DOHH2 (cell line): ENCODE data around the gene SH2D3A.
A peak's percentile ranks its signal among the peaks of the same experiment; 100 is the strongest.

ENCODE experiments used
- H3F3A ChIP-seq: fragments of 200-600 bp; sonication (generic), shearing (Covaris generic); 2 replicates; pipeline ENCODE4 v1.6.0; 2016; ENCODE audit warnings: antibody characterized with exemption, mild to moderate bottlenecking; ENCODE audit not compliant: control insufficient read depth, insufficient read depth
- H3K27ac ChIP-seq: fragments of 200-600 bp; sonication (generic); 2 replicates; pipeline ENCODE4 v1.5.1; 2014; ENCODE audit warnings: low read depth, mild to moderate bottlenecking, low read length, moderate library complexity
- H3K27me3 ChIP-seq: fragments of 200-600 bp; sonication (generic); 2 replicates; pipeline ENCODE4 v1.6.1; 2014; ENCODE audit warnings: mild to moderate bottlenecking, low read length, mixed read lengths; ENCODE audit not compliant: control insufficient read depth
- H3K36me3 ChIP-seq: fragments of 200-600 bp; sonication (generic); 2 replicates; pipeline ENCODE4 v1.6.1; 2014; ENCODE audit warnings: mild to moderate bottlenecking, low read length, moderate library complexity, mixed read lengths; ENCODE audit not compliant: control insufficient read depth
- H3K4me1 ChIP-seq: fragments of 200-600 bp; sonication (generic); 2 replicates; pipeline ENCODE4 v1.6.1; 2014; ENCODE audit warnings: mild to moderate bottlenecking, low read length, mixed read lengths; ENCODE audit not compliant: control insufficient read depth
- H3K4me2 ChIP-seq: fragments of 200-600 bp; sonication (generic); 2 replicates; pipeline ENCODE4 v1.6.0; 2014; ENCODE audit warnings: mild to moderate bottlenecking, low read length, moderate library complexity
- H3K4me3 ChIP-seq: fragments of 200-600 bp; sonication (generic); 2 replicates; pipeline ENCODE4 v1.5.1; 2014; ENCODE audit warnings: mild to moderate bottlenecking, low read length, mixed read lengths
- H3K79me2 ChIP-seq: fragments of 200-600 bp; sonication (generic); 2 replicates; pipeline ENCODE4 v1.6.1; 2014; ENCODE audit warnings: mild to moderate bottlenecking, low read length, mixed read lengths; ENCODE audit not compliant: control insufficient read depth
- H3K9me2 ChIP-seq: fragments of 200-600 bp; sonication (generic); replicated peaks from 2 replicates; pipeline ENCODE4 v1.6.1; 2014; ENCODE audit warnings: mild to moderate bottlenecking, low read length, mixed read lengths; ENCODE audit not compliant: control insufficient read depth
- H3K9me3 ChIP-seq: fragments of 200-600 bp; sonication (generic); 2 replicates; pipeline ENCODE4 v1.6.1; 2014; ENCODE audit warnings: antibody characterized with exemption, low read length, mixed read lengths; ENCODE audit not compliant: control insufficient read depth, insufficient read depth
- H4K20me1 ChIP-seq: fragments of 200-600 bp; sonication (generic); 2 replicates; pipeline ENCODE4 v1.6.0; 2014; ENCODE audit warnings: low read depth, mild to moderate bottlenecking, antibody characterized with exemption, low read length, moderate library complexity; ENCODE audit not compliant: control insufficient read depth, insufficient read depth
- EZH2phosphoT487 ChIP-seq: fragments of 200-600 bp; sonication (generic); IDR thresholded peaks from 2 replicates; pipeline ENCODE4 v1.6.1; 2017; ENCODE audit warnings: borderline replicate concordance, mild to moderate bottlenecking, antibody characterized with exemption, low read length, moderate library complexity, mixed read lengths
- TF ChIP-seq, protein P1 (sequence below): fragments of 200-600 bp; sonication (generic); IDR thresholded peaks from one replicate; pipeline ENCODE4 v1.5.1; 2014; ENCODE audit warnings: antibody characterized with exemption, mild to moderate bottlenecking, low read depth, low read length; ENCODE audit not compliant: poor library complexity, severe bottlenecking

Gene SH2D3A

DNA sequence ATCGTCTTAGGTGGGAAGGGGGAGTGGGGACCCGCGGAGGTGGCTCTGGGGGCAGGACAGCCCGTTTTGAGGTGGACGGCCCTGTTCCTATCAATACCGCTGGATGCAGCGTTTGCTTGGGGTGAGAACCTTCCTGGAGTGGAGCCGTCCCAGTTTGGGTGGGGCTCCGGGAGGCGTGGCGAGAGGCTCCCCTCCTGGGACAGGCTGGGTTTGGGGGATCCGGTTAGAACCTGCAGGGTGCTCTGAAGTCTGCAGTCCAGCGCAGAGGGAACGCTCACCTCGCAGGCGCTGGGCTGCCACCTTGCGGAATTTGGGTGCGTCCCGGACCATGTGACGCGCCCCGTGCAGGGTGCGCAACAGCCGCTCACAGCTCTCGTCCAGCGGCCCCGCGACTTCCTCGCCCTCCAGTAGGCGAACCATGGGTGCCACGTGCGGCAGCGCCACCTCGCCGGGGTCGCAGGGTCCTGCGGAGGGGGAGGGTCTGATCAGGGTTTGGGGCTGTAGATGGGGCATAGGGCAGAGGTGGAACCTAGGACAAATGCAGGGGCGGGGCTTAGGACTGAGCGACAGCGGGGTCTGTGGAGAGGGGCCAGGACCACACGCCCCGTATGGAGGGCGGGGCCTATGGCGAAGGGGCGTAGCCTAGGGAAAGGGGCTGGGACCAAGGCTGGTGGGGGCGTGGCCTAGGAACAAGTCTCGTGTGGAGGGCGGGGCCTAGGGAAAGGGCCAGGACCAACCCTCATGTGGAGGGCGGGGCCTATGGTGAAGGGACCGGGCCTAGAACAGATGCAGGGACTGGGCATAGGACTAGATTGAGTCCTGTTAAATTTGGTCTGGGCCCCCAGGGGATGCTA lies 13.8 kb downstream of the SH2D3A start:
- Histone ChIP-seq H3K4me1 (peaks cover 13% of the 10 kb centered on the region), H4K20me1 (no peaks in the 10 kb centered on the region), H3K36me3 (peaks cover 5% of the 10 kb centered on the region), H3K9me2 (no peaks in the 10 kb centered on the region), H3K4me2 (peak overlapping the region; percentile 88), H3K79me2 (no peaks in the 10 kb centered on the region), H3F3A (no peaks in the 10 kb centered on the region), H3K27me3 (no peaks in the 10 kb centered on the region), H3K27ac (peak overlapping the region; percentile 26; the same call in 1 of the 2 replicates), H3K4me3 (peak overlapping the region; percentile 80), H3K9me3 (no peaks in the 10 kb centered on the region)
- TF ChIP-seq EZH2phosphoT487: no peak
- TF ChIP-seq, protein P1, sequence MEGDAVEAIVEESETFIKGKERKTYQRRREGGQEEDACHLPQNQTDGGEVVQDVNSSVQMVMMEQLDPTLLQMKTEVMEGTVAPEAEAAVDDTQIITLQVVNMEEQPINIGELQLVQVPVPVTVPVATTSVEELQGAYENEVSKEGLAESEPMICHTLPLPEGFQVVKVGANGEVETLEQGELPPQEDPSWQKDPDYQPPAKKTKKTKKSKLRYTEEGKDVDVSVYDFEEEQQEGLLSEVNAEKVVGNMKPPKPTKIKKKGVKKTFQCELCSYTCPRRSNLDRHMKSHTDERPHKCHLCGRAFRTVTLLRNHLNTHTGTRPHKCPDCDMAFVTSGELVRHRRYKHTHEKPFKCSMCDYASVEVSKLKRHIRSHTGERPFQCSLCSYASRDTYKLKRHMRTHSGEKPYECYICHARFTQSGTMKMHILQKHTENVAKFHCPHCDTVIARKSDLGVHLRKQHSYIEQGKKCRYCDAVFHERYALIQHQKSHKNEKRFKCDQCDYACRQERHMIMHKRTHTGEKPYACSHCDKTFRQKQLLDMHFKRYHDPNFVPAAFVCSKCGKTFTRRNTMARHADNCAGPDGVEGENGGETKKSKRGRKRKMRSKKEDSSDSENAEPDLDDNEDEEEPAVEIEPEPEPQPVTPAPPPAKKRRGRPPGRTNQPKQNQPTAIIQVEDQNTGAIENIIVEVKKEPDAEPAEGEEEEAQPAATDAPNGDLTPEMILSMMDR: peak; percentile 67

DNA sequence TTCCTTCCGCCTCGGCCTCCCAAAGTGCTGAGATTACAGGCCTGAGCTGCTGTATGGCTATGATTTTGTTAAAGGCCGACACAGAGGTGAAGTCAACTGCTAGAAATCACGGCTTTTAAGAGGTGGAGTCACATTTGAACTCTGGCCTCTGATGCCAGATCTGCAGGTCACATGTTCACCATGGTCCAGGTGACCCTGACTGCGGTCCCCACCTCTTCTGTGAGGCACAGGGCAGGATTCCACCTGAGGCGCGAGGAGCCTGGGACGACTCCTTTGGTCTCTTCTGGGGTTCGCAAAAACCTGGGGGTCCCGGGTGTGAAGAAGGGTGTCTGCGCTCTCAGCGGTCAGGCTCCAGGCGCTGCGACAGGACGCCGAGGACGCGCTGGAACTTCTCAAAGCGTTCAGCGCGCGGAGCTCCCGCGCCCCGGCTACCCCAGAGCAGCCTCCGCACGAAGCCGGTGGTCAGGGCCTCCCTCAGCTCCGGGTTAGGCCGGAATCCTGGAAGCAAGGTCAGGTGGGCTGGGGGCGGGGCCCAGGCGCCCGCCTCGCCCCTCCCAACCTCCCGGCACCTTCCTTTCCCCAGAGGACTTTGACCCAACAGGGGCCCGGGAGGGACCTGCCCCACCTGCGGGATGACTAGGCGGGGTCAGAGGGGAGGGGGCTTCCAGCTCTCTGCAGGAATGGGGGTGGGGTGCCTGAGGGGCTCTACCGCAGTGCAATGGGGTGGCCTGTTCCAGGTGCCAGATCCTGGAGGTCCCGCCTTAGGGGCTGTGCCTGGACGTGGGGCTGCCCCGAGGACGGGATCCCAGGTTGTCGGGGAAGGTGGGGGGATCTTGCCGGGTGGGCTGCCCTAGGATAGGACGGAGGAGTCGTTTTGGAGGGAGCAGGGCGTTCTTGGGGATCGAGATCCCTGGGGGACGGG lies 14.7 kb downstream of the SH2D3A start:
- no peak for TF ChIP-seq EZH2phosphoT487
- TF ChIP-seq, protein P1: no peak
- Histone ChIP-seq H3K4me2 (peak overlapping the region; percentile 88), H3K27ac (no peak overlapping the region), H4K20me1 (no peaks in the 10 kb centered on the region), H3F3A (0 out of 2 replicates have a peak, but pooled peaks cover 2% of the 10 kb centered on the region), H3K4me3 (peak overlapping the region; percentile 80), H3K36me3 (peaks cover 9% of the 10 kb centered on the region), H3K4me1 (peaks cover 13% of the 10 kb centered on the region), H3K9me3 (no peaks in the 10 kb centered on the region), H3K9me2 (no peaks in the 10 kb centered on the region), H3K79me2 (no peaks in the 10 kb centered on the region), H3K27me3 (no peaks in the 10 kb centered on the region)

DNA sequence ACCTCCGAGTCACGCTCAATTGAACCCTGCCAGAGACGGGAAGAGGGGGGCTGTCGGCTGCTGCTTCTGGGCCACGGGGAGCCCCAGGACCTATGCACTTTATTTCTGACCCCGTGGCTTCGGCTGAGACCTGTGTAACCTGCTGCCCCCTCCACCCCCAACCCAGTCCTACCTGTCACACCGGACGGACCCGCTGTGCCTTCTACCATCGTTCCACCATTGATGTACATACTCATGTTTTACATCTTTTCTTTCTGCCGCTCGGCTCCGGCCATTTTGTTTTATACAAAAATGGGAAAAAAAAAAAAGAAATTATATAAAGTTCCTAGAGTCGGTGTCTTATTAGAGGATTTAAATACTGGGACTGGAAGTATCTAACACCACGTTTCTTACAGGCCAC lies 16.0 kb downstream of the SH2D3A start:
- H3K79me2 ChIP-seq: no peaks in the 10 kb centered on the region
- no peak for TF ChIP-seq EZH2phosphoT487
- TF ChIP-seq, protein P1: no peak
- H3F3A ChIP-seq: 0 out of 2 replicates have a peak, but pooled peaks cover 2% of the 10 kb centered on the region
- H3K4me2 ChIP-seq: no peak overlapping the region
- H3K4me1 ChIP-seq: peaks cover 13% of the 10 kb centered on the region
- H3K27ac ChIP-seq: no peak overlapping the region
- peaks cover 10% of the 10 kb centered on the region for H3K36me3 ChIP-seq
- no peaks in the 10 kb centered on the region for H3K9me2 ChIP-seq
- H4K20me1 ChIP-seq: no peaks in the 10 kb centered on the region
- H3K4me3 ChIP-seq: no peak overlapping the region
- H3K9me3 ChIP-seq: no peaks in the 10 kb centered on the region
- H3K27me3 ChIP-seq: no peaks in the 10 kb centered on the region
